Gastroesophageal sphincter (tissue), 4 donors: ENCODE measurements around the gene PNCK. TPM values are rescaled to one million over a fixed set of nuclear protein-coding genes. Genes with fewer than 3 reads are reported as not detected.
A peak's percentile ranks its signal among the peaks of the same experiment; 100 is the strongest.
"Not testable (repeated sequence)": the region's sequence is repeated elsewhere in the genome, so short reads cannot be mapped to it uniquely, and the experiment has no call there.

Experiments
- ATAC-seq: fragments of 150-250 bp; one replicate; pipeline ENCODE4 v1.9.1; 2016; ENCODE audit warnings: mild to moderate bottlenecking, moderate library complexity
- H3K27ac ChIP-seq, 4 donors: fragments of 200-600 bp; sonication (generic) in 3 of 4; 1 replicate in 3 of 4; 2 replicates in 1 of 4; pipeline ENCODE4 v1.5.1; 2016 to 2019
- H3K27me3 ChIP-seq: fragments of 200-600 bp; sonication (generic); one replicate; pipeline ENCODE4 v1.5.1; 2019
- H3K36me3 ChIP-seq, 2 donors: fragments of 200-600 bp; sonication (generic); one replicate each; pipeline ENCODE4 v1.5.1; 2019; ENCODE audit warnings: control low read depth in 1 of 2
- H3K4me1 ChIP-seq, 3 donors: fragments of 200-600 bp; sonication (generic); 1 replicate in 2 of 3; 2 replicates in 1 of 3; pipeline ENCODE4 v1.5.1; 2016 to 2019; ENCODE audit warnings: control low read depth in 2 of 3
- H3K4me3 ChIP-seq, 2 donors: fragments of 200-600 bp; sonication (generic); one replicate each; pipeline ENCODE4 v1.5.1; 2019; ENCODE audit warnings: mild to moderate bottlenecking in 1 of 2, moderate library complexity in 1 of 2
- H3K9me3 ChIP-seq, 3 donors: fragments of 200-600 bp; sonication (generic); one replicate each; pipeline ENCODE4 v1.5.1; 2017 to 2019; ENCODE audit warnings: control low read depth in 2 of 3
- CTCF ChIP-seq, 4 experiments: fragments of 200-600 bp in 2 of 4; fragments of 450-650 bp in 2 of 4; sonication (generic) in 1 of 4; IDR thresholded peaks; one replicate each; pipeline ENCODE4 v1.5.1; 2017 to 2019; ENCODE audit warnings: antibody characterized with exemption in 4 of 4, mild to moderate bottlenecking in 2 of 4, moderate library complexity in 2 of 4
- EP300 ChIP-seq: sonication (generic); formaldehyde crosslinking; IDR thresholded peaks from one replicate; pipeline ENCODE4 v1.6.1; 2017; ENCODE audit warnings: antibody characterized with exemption, mild to moderate bottlenecking
- POLR2A ChIP-seq, 2 donors: fragments of 450-650 bp; IDR thresholded peaks; one replicate each; pipeline ENCODE4 v1.6.1; 2017; ENCODE audit warnings: antibody characterized with exemption in 2 of 2, mild to moderate bottlenecking in 2 of 2, moderate library complexity in 1 of 2
- POLR2AphosphoS5 ChIP-seq: sonication (generic); formaldehyde crosslinking; IDR thresholded peaks from one replicate; pipeline ENCODE4 v1.6.1; 2017; ENCODE audit warnings: antibody characterized with exemption
- WGBS, 2 donors: methylation state at CpG; one replicate each; pipeline ENCODE4 v1.1.5; 2018; ENCODE audit warnings: low coverage in 1 of 2; 5-methylcytosine and 5-hydroxymethylcytosine counted together
- total RNA-seq, 4 donors: library from RNA; depleted of rRNA; stranded (reverse); fragments of >200 nt; gene quantifications; one replicate each; pipeline ENCODE4 v1.1.0, GENCODE V29; 2016

Gene PNCK
- total RNA-seq, 4 donors from 2014 or later = 14.4 to 55.9 (median 30.1) TPM

- 60% methylated on average over 2 of the region's 31 CpGs; no CpG with 5 or more reads in 1 of the 2 donors for WGBS, 2 donors
- no peak for TF ChIP-seq POLR2AphosphoS5
- no peak for TF ChIP-seq EP300
- TF ChIP-seq CTCF (IDR thresholded peaks at IDR 0.05) = no peak
- TF ChIP-seq POLR2A (IDR thresholded peaks at IDR 0.05) = no peak
- H3K4me1 ChIP-seq = peaks cover 0 to 24% (median 0%) of the 10 kb centered on the region in 3 donors
- no peaks in the 10 kb centered on the region for H3K27me3 ChIP-seq
- no peak overlapping the region for H3K27ac ChIP-seq
- peaks cover 0 to 37% of the 10 kb centered on the region in 2 donors for H3K36me3 ChIP-seq
- ATAC-seq = no peak
- H3K9me3 ChIP-seq = no peaks in the 10 kb centered on the region
- no peak overlapping the region for H3K4me3 ChIP-seq
These were observed 19.8 kb upstream of the PNCK start for GRCh38 chrX:153693216-153694086.

GRCh38 chrX:153692611-153693156, 19.1 kb upstream of the PNCK start:
- Histone ChIP-seq H3K36me3 (peaks cover 0 to 33% of the 10 kb centered on the region in 2 donors), H3K4me1 (peaks cover 0 to 24% (median 0%) of the 10 kb centered on the region in 3 donors), H3K27me3 (no peaks in the 10 kb centered on the region), H3K9me3 (no peaks in the 10 kb centered on the region), H3K4me3 (no peak overlapping the region), H3K27ac (peak overlapping the region in 1 of 4 donors; percentile 24)
- ATAC-seq = no peak
- no CpG with 5 or more reads among the region's 24 CpGs for WGBS, 2 donors
- TF ChIP-seq POLR2AphosphoS5 (no peak), EP300 (no peak), CTCF (IDR thresholded peaks at IDR 0.05) (no peak), POLR2A (IDR thresholded peaks at IDR 0.05) (no peak)

GRCh38 chrX:153692003-153692402, 18.4 kb upstream of the PNCK start:
- WGBS, 2 donors = 80% methylated on average over 1 of the region's 4 CpGs; no CpG with 5 or more reads in 1 of the 2 donors
- H3K4me1 ChIP-seq = peaks cover 0 to 29% (median 0%) of the 10 kb centered on the region in 3 donors
- H3K4me3 ChIP-seq = no peak overlapping the region
- H3K36me3 ChIP-seq = peaks cover 0 to 26% of the 10 kb centered on the region in 2 donors
- H3K9me3 ChIP-seq = no peaks in the 10 kb centered on the region
- H3K27ac ChIP-seq = peak overlapping the region in 1 of 4 donors; percentile 24
- TF ChIP-seq CTCF (IDR thresholded peaks at IDR 0.05) (no peak), POLR2A (IDR thresholded peaks at IDR 0.05) (no peak), POLR2AphosphoS5 (no peak), EP300 (no peak)
- ATAC-seq = no peak
- H3K27me3 ChIP-seq = no peaks in the 10 kb centered on the region

GRCh38 chrX:153691032-153691827, 17.6 kb upstream of the PNCK start:
- not testable (repeated sequence) for H3K9me3 ChIP-seq, H3K27me3 ChIP-seq, ATAC-seq, H3K4me3 ChIP-seq
- Histone ChIP-seq H3K27ac (peak overlapping the region in 1 of 4 donors; percentile 19), H3K36me3 (peaks cover 0 to 19% of the 10 kb centered on the region in 2 donors), H3K4me1 (peaks cover 0 to 33% (median 0%) of the 10 kb centered on the region in 3 donors)
- no CpG with 5 or more reads among the region's 21 CpGs for WGBS, 2 donors

- Histone ChIP-seq H3K4me1 (peaks cover 0 to 33% (median 0%) of the 10 kb centered on the region in 3 donors), H3K27me3 (no peaks in the 10 kb centered on the region), H3K4me3 (peak overlapping the region in 1 of 2 donors; percentile 65), H3K36me3 (peaks cover 0 to 12% of the 10 kb centered on the region in 2 donors), H3K9me3 (no peaks in the 10 kb centered on the region), H3K27ac (peak overlapping the region in 3 of 4 donors; percentile 82 to 88 (median 87))
- TF ChIP-seq EP300 (no peak), CTCF (IDR thresholded peaks at IDR 0.05) (no peak), POLR2AphosphoS5 (no peak), POLR2A (IDR thresholded peaks at IDR 0.05) (no peak)
- WGBS, 2 donors = no CpG with 5 or more reads among the region's 14 CpGs
- ATAC-seq = no peak
These were observed 16.9 kb upstream of the PNCK start for GRCh38 chrX:153690466-153690865.
